ENCODE data around the gene IL17RD.

IL17RD gene

DNA sequence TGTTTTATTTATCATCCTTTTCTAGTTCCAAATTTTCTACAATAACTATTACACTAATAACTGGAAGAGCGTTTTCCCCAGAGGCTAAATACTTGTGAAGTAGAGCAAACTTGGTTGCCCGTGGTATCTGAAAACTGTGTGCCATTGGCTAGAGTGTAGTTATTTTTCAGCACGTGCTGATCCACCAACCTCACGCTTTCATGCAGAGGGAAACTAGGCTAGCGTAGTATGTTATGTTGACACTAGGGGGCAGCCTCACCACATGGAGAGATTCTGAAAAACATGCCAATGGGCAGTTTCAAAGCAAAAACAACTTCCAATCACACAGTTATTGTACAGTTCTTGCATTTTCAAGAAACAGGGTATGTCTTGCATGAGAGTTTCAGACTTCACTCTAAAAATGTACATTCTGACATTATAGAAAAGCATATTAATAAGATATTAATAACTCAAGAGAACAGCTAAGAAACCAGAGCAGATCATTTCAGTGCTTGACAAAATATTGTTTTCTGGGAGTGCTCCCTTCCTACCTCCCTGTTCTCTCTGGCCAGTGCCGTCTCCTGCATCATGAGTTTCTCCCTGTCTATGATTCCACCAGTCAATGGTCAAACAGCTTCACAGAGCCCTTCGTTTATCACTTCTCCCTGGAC, 65.0 kb downstream of the IL17RD start:
- H3K4me3 ChIP-seq (replicated peaks in 1 of 2; ENCODE audit: low read depth in 2 of 2, low read length in 2 of 2): no peak overlapping the region
- TF ChIP-seq, protein P1, sequence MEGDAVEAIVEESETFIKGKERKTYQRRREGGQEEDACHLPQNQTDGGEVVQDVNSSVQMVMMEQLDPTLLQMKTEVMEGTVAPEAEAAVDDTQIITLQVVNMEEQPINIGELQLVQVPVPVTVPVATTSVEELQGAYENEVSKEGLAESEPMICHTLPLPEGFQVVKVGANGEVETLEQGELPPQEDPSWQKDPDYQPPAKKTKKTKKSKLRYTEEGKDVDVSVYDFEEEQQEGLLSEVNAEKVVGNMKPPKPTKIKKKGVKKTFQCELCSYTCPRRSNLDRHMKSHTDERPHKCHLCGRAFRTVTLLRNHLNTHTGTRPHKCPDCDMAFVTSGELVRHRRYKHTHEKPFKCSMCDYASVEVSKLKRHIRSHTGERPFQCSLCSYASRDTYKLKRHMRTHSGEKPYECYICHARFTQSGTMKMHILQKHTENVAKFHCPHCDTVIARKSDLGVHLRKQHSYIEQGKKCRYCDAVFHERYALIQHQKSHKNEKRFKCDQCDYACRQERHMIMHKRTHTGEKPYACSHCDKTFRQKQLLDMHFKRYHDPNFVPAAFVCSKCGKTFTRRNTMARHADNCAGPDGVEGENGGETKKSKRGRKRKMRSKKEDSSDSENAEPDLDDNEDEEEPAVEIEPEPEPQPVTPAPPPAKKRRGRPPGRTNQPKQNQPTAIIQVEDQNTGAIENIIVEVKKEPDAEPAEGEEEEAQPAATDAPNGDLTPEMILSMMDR (IDR thresholded peaks at IDR 0.05; ENCODE audit: low read depth, low read length): peak; percentile 79
- DNase-seq (ENCODE audit: low read depth in 2 of 2): peak; percentile 79 to 89

DNA sequence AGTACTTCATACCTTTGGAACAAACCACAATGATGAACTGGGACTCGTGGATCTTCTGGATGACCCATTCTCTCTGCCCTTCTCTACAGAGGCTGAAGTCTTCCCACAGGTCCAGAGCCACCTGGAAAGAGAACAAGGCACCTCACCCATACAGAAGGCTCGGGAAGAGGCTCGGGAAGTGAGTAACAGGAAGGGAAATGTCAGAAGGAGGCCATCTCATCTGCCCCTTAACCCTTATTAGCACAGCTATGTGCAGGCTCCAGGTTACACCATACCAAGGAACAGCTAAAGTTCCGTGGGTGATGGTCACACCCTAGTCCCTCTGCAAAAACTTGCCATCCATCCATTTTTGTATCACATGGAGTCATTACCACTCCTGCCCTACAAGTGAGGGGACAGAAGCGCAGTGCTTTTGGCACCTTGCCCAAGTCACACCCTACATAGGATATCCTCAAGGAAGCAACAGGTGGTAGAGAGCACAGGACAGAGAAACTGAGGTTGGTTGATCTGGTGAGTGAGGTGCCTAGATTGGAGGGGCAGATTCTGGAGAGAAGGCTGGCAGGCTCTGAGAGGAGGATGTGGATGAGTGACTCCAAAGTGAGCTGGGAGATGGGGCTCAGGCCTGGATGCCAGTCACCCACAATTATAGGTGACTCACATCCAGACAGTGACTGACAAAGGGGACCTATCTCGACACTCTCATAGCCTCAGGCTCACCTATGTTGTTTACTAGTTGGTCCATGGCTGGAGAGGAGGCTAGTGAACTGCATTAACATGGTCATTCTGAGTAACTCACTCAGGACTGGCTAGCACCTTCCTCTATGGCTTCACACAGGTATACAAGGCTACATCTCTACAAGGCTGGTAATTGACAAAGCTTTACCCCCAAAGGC, 66.5 kb downstream of the IL17RD start:
- DNase-seq (ENCODE audit: low read depth in 2 of 2): no peak
- H3K4me3 ChIP-seq (replicated peaks in 1 of 2; ENCODE audit: low read depth in 2 of 2, low read length in 2 of 2): no peak overlapping the region
- TF ChIP-seq, protein P1 (IDR thresholded peaks at IDR 0.05; ENCODE audit: low read depth, low read length): no peak

DNA sequence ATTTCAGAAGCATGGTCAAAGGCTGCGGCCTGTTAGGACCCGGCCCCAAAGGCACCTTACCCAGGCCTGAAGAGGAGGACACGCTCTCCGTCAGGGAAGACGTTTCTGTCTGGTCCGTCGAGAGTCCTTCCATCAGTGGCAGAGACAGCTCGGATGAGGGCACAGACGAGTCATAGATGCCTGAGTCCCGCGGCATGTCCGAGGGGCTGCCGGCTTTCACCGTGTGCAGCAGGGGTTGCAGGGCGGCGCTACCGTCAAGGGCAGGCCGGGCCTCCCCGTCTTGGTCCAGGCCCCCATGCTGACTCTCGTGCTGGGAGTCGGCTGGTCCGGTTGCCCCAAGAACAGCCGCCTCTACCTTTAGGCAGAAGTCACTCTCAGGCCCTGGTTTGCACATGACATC, 67.6 kb downstream of the IL17RD start:
- H3K4me3 ChIP-seq (replicated peaks in 1 of 2; ENCODE audit: low read depth in 2 of 2, low read length in 2 of 2): no peak overlapping the region
- no peak for DNase-seq (ENCODE audit: low read depth in 2 of 2)
- TF ChIP-seq, protein P1 (IDR thresholded peaks at IDR 0.05; ENCODE audit: low read depth, low read length): no peak

DNA sequence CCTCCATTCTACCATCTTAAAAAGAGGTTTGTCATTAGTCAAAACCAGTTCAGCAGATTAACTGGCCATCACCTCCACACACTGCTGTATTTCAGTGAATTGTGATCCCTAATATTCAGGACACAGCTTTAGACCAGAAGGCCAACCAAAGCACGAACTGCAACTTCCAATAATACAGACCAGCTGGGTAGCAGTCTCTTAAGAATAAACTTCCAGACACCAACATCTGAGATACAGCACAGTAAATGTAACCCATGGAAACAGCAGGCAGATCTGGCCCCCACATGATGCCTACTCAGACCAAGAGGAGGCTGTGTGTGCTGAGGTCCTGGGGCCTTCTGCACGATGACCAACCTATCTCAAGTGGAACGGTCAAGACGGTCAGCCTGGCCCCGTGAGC, 69.8 kb downstream of the IL17RD start:
- no peak overlapping the region for H3K4me3 ChIP-seq (replicated peaks in 1 of 2; ENCODE audit: low read depth in 2 of 2, low read length in 2 of 2)
- TF ChIP-seq, protein P1 (IDR thresholded peaks at IDR 0.05; ENCODE audit: low read depth, low read length): no peak
- no peak for DNase-seq (ENCODE audit: low read depth in 2 of 2)

DNA sequence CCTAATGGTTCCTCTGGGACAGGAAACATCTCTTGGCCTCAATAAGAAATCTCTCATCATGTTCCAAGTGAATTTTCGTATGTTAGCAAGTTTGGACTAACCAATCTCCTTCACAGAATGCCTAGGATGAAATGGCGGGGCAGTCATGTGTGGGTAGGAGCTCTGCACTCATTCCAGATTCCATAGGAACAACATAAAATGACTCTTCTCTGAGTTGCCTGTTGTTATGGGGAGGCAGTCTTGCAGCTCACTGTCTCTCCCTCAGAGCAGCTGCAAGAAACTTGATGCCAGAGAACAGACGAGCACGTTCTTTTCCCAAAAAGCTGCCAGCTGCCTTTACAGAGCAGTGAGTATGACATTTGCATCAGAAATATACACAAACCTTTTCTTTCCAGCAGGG, 70.6 kb downstream of the IL17RD start:
- DNase-seq (ENCODE audit: low read depth in 2 of 2): peak; percentile 18 to 37
- H3K4me3 ChIP-seq (replicated peaks in 1 of 2; ENCODE audit: low read depth in 2 of 2, low read length in 2 of 2): no peak overlapping the region
- TF ChIP-seq, protein P1 (IDR thresholded peaks at IDR 0.05; ENCODE audit: low read depth, low read length): no peak

DNA sequence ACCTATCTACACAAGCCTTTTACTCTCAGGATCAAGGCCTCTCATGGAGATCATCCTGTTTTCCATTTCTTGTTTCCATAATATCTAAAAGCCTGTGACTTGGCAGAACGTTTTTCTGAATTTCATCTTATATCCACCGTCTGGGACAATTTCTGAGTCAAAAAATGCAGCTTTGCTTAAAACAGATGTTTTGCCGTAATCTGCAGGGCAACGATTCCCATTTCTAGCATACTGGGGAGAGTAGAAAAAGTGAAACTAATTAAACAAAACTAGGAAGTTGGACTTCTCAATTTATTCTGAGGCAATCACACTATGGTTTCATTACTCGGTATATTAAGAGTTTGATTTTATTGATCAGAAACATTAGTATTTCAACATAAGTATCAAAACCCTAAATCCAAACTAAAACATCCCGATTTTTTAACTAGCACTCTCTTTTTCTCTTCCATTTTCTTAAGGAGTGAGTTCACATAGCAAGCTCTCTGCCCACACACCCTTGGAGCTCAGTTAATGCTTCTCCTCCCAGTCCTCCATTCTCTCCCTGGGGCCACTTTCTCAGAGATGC, 71.1 kb downstream of the IL17RD start:
- TF ChIP-seq, protein P1 (IDR thresholded peaks at IDR 0.05; ENCODE audit: low read depth, low read length): no peak
- DNase-seq (ENCODE audit: low read depth in 2 of 2): no peak
- no peak overlapping the region for H3K4me3 ChIP-seq (replicated peaks in 1 of 2; ENCODE audit: low read depth in 2 of 2, low read length in 2 of 2)
